Bronchus fibroblast of lung (primary cell): Measurements from ENCODE around the gene OR4D9. TPM values are rescaled to one million over a fixed set of nuclear protein-coding genes. Genes with fewer than 3 reads are reported as not detected.

Experiments used
- total RNA-seq: library from RNA; depleted of rRNA; stranded (reverse); fragments of >200 nt; gene quantifications from 2 replicates; pipeline ENCODE4 v1.2.3, GENCODE V29; 2015

OR4D9 gene
- total RNA-seq: not detected in 2 replicates

GRCh38 chr11:59510941-59511589 is at the start of gene OR4D9:
OR4D9 (plus strand) TSS chr11:59511539; CDS start chr11:59514913, 3,374 bp downstream.

GRCh38 chr11:59473015-59473414 is 38.3 kb upstream of the OR4D9 start, which contains the start of gene OR4D10:
OR4D10 (plus strand) TSS chr11:59473315; CDS start chr11:59477430, 4,115 bp downstream.

GRCh38 chr11:59503276-59503675 is 8.1 kb upstream of the OR4D9 start, which contains the start of gene OR4D11:
OR4D11 (plus strand) TSS chr11:59503576; CDS start chr11:59503576, 0 bp downstream.

Other genes with a start within 250 kb of the OR4D9 start
- not detected in 2 replicates for gene OR5AN1, start 152.6 kb upstream of the OR4D9 start, total RNA-seq
- gene OR5A2, start 85.1 kb upstream of the OR4D9 start, total RNA-seq: not detected in 2 replicates
- gene OR5A1, start 75.1 kb upstream of the OR4D9 start, total RNA-seq: not detected in 2 replicates
- gene OR4D6, start 54.6 kb upstream of the OR4D9 start, total RNA-seq: not detected in 2 replicates
- not detected in 2 replicates for gene OR4D10, start 38.2 kb upstream of the OR4D9 start, total RNA-seq
- gene OR4D11, start 8.0 kb upstream of the OR4D9 start, total RNA-seq: not detected in 2 replicates
- gene OSBP, start 104.2 kb downstream of the OR4D9 start, total RNA-seq: 12.9 and 14.5 TPM in 2 replicates
- 6.4 and 8.9 TPM in 2 replicates for gene PATL1, start 157.5 kb downstream of the OR4D9 start, total RNA-seq
- not detected in 2 replicates for gene OR10V1, start 202.3 kb downstream of the OR4D9 start, total RNA-seq
- 4.9 and 6.9 TPM in 2 replicates for gene STX3, start 243.8 kb downstream of the OR4D9 start, total RNA-seq